Ovary (tissue), 9 donors: ENCODE results near the gene GULP1. TPM values are rescaled to one million over a fixed set of nuclear protein-coding genes. Genes with fewer than 3 reads are reported as not detected.

Source experiments
- DNase-seq, 5 donors: peaks; one replicate each; pipeline ENCODE4 v3.0.0-alpha.2; 2019 to 2020
- H3K27ac ChIP-seq, 2 donors: fragments of 200-600 bp; one replicate each; pipeline versions ENCODE4 v1.5.1 to v1.8.0; 2019 to 2022
- H3K27me3 ChIP-seq: fragments of 200-600 bp; one replicate; pipeline ENCODE4 v1.8.0; 2022
- H3K36me3 ChIP-seq: fragments of 200-600 bp; sonication (generic); one replicate; pipeline ENCODE4 v1.5.1; 2019
- H3K4me1 ChIP-seq: one replicate; pipeline ENCODE4 v1.8.1; 2013; ENCODE audit warnings: mild to moderate bottlenecking, moderate library complexity; ENCODE audit not compliant: insufficient read depth
- H3K4me3 ChIP-seq: fragments of 200-600 bp; sonication (generic); one replicate; pipeline ENCODE4 v1.5.1; 2017
- H3K9me3 ChIP-seq, 2 donors: fragments of 200-600 bp in 1 of 2; sonication (generic) in 1 of 2; one replicate each; pipeline versions ENCODE4 v1.5.1 to v1.8.1; 2013 to 2019; ENCODE audit warnings: mild to moderate bottlenecking in 1 of 2, moderate library complexity in 1 of 2
- CTCF ChIP-seq, 3 donors: fragments of 450-650 bp in 2 of 3; fragments of 200-600 bp in 1 of 3; IDR thresholded peaks; one replicate each; pipeline versions ENCODE4 v1.5.1 to v1.8.0; 2016 to 2022; ENCODE audit warnings: antibody characterized with exemption in 3 of 3, mild to moderate bottlenecking in 1 of 3
- EP300 ChIP-seq: sonication (generic); formaldehyde crosslinking; IDR thresholded peaks from one replicate; pipeline ENCODE4 v1.6.1; 2017; ENCODE audit warnings: antibody characterized with exemption
- POLR2A ChIP-seq: fragments of 450-650 bp; IDR thresholded peaks from one replicate; pipeline ENCODE4 v1.6.1; 2017; ENCODE audit warnings: antibody characterized with exemption, mild to moderate bottlenecking, moderate library complexity
- WGBS, 3 donors: extraction: QIAGEN DNeasy Blood & Tissue Kit in 1 of 3; methylation state at CpG; one replicate each; pipeline versions ENCODE4 v1.1.5 to v1.1.7; 2013 to 2017; 5-methylcytosine and 5-hydroxymethylcytosine counted together
- intact Hi-C, 4 donors: fragments of 100-400 bp; cut with DNase I; formaldehyde crosslinking; loops; one replicate each; pipeline versions ENCODE4 v1.11.0 to v1.15.1; 2022 to 2023
- polyA plus RNA-seq, 2 donors: library from polyadenylated mRNA; stranded (reverse); fragments of 200-250 nt in 1 of 2; fragments of 350-450 nt in 1 of 2; fragmentation: Illumina TruSeq in 1 of 2; extraction: RNeasy Lipid Tissue Mini Kit (QIAGEN cat#74804) in 1 of 2; gene quantifications; one replicate each; pipeline ENCODE4 v1.2.3, GENCODE V29; 2013 to 2014
- total RNA-seq, 7 donors: library from RNA; depleted of rRNA in 2 of 7; stranded (reverse); fragments of >200 nt in 2 of 7; fragmentation: NEBNext Ultra II Directional in 3 of 7; extraction: Animal tissue kit (Norgen Biotek cat#: 25700) in 3 of 7; gene quantifications; one replicate each; pipeline versions ENCODE4 v1.1.0 to v1.2.4, GENCODE V29; 2016 to 2023
- donor health status: DM: no; HTN: no; CAD: no; lungs with moderate emphysema.
- donor health status: DM: no; HTN: no; CAD: no.
- donor health status: Bipolar disorder and iron deficiency.
- donor health status: DM: yes; HTN: yes; CAD: no.
- donor health status: DM: no; HTN: no; CAD: no.
- donor health status: DM: yes; HTN: yes; CAD: no.

The GULP1 gene
- total and polyA plus RNA-seq, 9 donors: 22.3 to 57.7 (median 42.9) TPM

GRCh38 chr2:188474316-188474715, 182.6 kb downstream of the GULP1 start:
- 90 to 94% (median 93%) methylated on average over 2 of the region's 2 CpGs for WGBS, 3 donors
- no peaks in the 10 kb centered on the region for H3K36me3 ChIP-seq
- intact Hi-C loops: no loop called here
- H3K9me3 ChIP-seq: no peaks in the 10 kb centered on the region
- no peak overlapping the region for H3K4me3 ChIP-seq
- no peaks in the 10 kb centered on the region for H3K4me1 ChIP-seq
- H3K27me3 ChIP-seq: no peaks in the 10 kb centered on the region
- H3K27ac ChIP-seq: no peak overlapping the region
- TF ChIP-seq POLR2A (no peak), CTCF (IDR thresholded peaks at IDR 0.05) (no peak), EP300 (no peak)
- no peak for DNase-seq

- Histone ChIP-seq H3K27me3 (no peaks in the 10 kb centered on the region), H3K4me3 (no peak overlapping the region), H3K4me1 (no peaks in the 10 kb centered on the region), H3K27ac (no peak overlapping the region), H3K9me3 (no peaks in the 10 kb centered on the region), H3K36me3 (no peaks in the 10 kb centered on the region)
- 61 to 77% (median 71%) methylated on average over 4 of the region's 4 CpGs for WGBS, 3 donors
- no peak for DNase-seq
- TF ChIP-seq POLR2A (no peak), CTCF (IDR thresholded peaks at IDR 0.05) (no peak), EP300 (no peak)
- intact Hi-C loops: no loop called here
Measured at GRCh38 chr2:188475945-188476344, 184.3 kb downstream of the GULP1 start.

- TF ChIP-seq POLR2A (no peak), CTCF (IDR thresholded peaks at IDR 0.05) (no peak), EP300 (no peak)
- Histone ChIP-seq H3K36me3 (no peaks in the 10 kb centered on the region), H3K27me3 (no peaks in the 10 kb centered on the region), H3K4me3 (no peak overlapping the region), H3K9me3 (no peaks in the 10 kb centered on the region), H3K4me1 (no peaks in the 10 kb centered on the region), H3K27ac (no peak overlapping the region)
- intact Hi-C loops: no loop called here
- DNase-seq: no peak
- 49 to 52% (median 50%) methylated on average over 5 of the region's 5 CpGs for WGBS, 3 donors
Measured at GRCh38 chr2:188477564-188478103, 186.0 kb downstream of the GULP1 start.

- no peaks in the 10 kb centered on the region for H3K36me3 ChIP-seq
- WGBS, 3 donors: 76 to 89% (median 85%) methylated on average over 1 of the region's 1 CpG
- H3K4me3 ChIP-seq: no peak overlapping the region
- H3K9me3 ChIP-seq: no peaks in the 10 kb centered on the region
- TF ChIP-seq EP300: no peak
- no peaks in the 10 kb centered on the region for H3K4me1 ChIP-seq
- no peak for DNase-seq
- intact Hi-C loops: no loop called here
- no peaks in the 10 kb centered on the region for H3K27me3 ChIP-seq
- no peak overlapping the region for H3K27ac ChIP-seq
Measured at GRCh38 chr2:188478724-188479123, 187.1 kb downstream of the GULP1 start.

GRCh38 chr2:188481474-188481873, 189.8 kb downstream of the GULP1 start:
- Histone ChIP-seq H3K4me3 (no peak overlapping the region), H3K36me3 (no peaks in the 10 kb centered on the region)
- TF ChIP-seq EP300 (no peak), CTCF (IDR thresholded peaks at IDR 0.05) (no peak), POLR2A (no peak)

More at GRCh38 chr2:188481474-188481873, 189.8 kb downstream of the GULP1 start:
- Histone ChIP-seq H3K9me3 (no peaks in the 10 kb centered on the region), H3K27me3 (no peaks in the 10 kb centered on the region), H3K4me1 (no peaks in the 10 kb centered on the region), H3K27ac (no peak overlapping the region)
- DNase-seq: no peak
- intact Hi-C loops: no loop called here
- WGBS, 3 donors: 95 to 96% (median 96%) methylated on average over 2 of the region's 2 CpGs
